ENCODE data around the gene TMEM54. TPM values are rescaled to one million over a fixed set of nuclear protein-coding genes. Genes with fewer than 3 reads are reported as not detected.

TMEM54 gene
- total and polyA plus RNA-seq, 2 experiments from 2014 or later = 11.2 to 11.7 TPM

DNA sequence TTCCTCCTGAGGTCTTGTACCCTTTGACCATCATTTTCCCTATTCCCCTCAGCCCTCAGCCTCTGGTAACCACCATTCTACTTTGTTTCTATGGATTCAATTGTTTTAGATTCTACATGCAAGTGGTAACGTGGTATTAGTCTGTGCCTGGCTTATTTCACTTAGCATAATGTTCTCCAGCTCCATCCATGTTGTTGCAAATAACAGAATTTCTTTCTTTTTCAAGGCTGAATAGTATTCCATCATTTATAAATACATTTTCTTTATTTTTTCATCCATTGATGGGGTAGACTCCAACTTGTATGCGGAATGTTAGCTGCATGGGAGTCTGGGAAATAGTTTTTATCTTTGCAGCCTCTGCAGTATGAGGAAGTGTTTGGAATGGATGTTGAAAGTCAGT is 26.3 kb upstream of the TMEM54 start:
- H3K27ac Mint-ChIP-seq = no peak overlapping the region
- H3K27me3 Mint-ChIP-seq (ENCODE audit: insufficient read depth, low read depth, poor library complexity) = peaks cover 48% of the 10 kb centered on the region
- Histone ChIP-seq H3K36me3 (ENCODE audit: insufficient read depth) (no peaks in the 10 kb centered on the region), H4K20me1 (replicated peaks; ENCODE audit: insufficient read depth) (no peaks in the 10 kb centered on the region), H3K27me3 (ENCODE audit: insufficient read depth) (peaks cover 77% of the 10 kb centered on the region), H3K79me2 (replicated peaks; ENCODE audit: insufficient read depth) (no peaks in the 10 kb centered on the region), H3K27ac (ENCODE audit: low read depth) (no peak overlapping the region), H3K4me1 (ENCODE audit: insufficient read depth) (peaks cover 12% of the 10 kb centered on the region), H3F3A (replicated peaks; ENCODE audit: low read depth) (peaks cover 3% of the 10 kb centered on the region; the same call in 1 of the 2 replicates), H3K9me2 (ENCODE audit: insufficient read depth) (no peaks in the 10 kb centered on the region), H3K4me2 (no peak overlapping the region), H2AFZ (no peak overlapping the region), H3K4me3 (no peak overlapping the region)
- TF ChIP-seq EZH2 (IDR thresholded peaks at IDR 0.05; ENCODE audit: low read depth, unreplicated experiment) = no peak
- TF ChIP-seq EZH2phosphoT487 (IDR thresholded peaks at IDR 0.05; ENCODE audit: unreplicated experiment) = no peak
- TF ChIP-seq NANOG (IDR thresholded peaks at IDR 0.05; ENCODE audit: borderline replicate concordance) = no peak
- ATAC-seq = no peak
- no peaks in the 10 kb centered on the region; the same call in 2 of the 3 replicates for H3K36me3 Mint-ChIP-seq (ENCODE audit: low read depth)
- peak overlapping the region; percentile 4; the same call in 1 of the 3 replicates for H3K4me3 Mint-ChIP-seq
- H3K9me3 Mint-ChIP-seq = peaks cover 7% of the 10 kb centered on the region; the same call in 2 of the 3 replicates
- DNase-seq (ENCODE audit: low spot score) = no peak
- H3K4me1 Mint-ChIP-seq = peaks cover 12% of the 10 kb centered on the region

DNA sequence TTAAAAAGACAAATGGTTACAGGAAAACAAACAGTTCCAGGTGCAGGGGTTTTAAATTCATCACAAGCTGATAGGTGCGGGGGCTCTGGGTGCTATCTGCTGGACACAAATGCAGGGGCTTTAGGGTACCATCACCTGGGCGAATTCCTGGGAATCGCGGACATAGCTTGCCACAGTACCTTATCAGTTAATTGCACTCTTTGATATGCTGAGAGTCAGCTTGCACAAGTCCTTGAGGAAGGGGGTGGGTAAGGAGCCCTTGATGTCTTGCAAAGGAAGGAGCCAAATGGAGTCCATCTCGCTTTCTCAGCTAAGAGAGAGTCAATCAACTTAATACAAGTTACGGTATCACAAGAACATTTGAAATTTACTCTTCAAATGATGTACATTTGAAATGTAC is 25.4 kb upstream of the TMEM54 start:
- Histone ChIP-seq H3F3A (replicated peaks; ENCODE audit: low read depth) (peaks cover 3% of the 10 kb centered on the region; the same call in 1 of the 2 replicates), H3K36me3 (ENCODE audit: insufficient read depth) (no peaks in the 10 kb centered on the region), H3K27ac (ENCODE audit: low read depth) (no peak overlapping the region), H4K20me1 (replicated peaks; ENCODE audit: insufficient read depth) (no peaks in the 10 kb centered on the region), H3K79me2 (replicated peaks; ENCODE audit: insufficient read depth) (no peaks in the 10 kb centered on the region), H3K9me2 (ENCODE audit: insufficient read depth) (no peaks in the 10 kb centered on the region), H3K4me1 (ENCODE audit: insufficient read depth) (peaks cover 12% of the 10 kb centered on the region), H3K4me3 (peak overlapping the region; percentile 73), H3K27me3 (ENCODE audit: insufficient read depth) (peaks cover 82% of the 10 kb centered on the region), H3K4me2 (peak overlapping the region; percentile 83), H2AFZ (no peak overlapping the region)
- DNase-seq (ENCODE audit: low spot score) (peak; percentile 35), ATAC-seq (no peak)
- Mint-ChIP-seq H3K4me3 (peak overlapping the region; percentile 83), H3K36me3 (ENCODE audit: low read depth) (no peaks in the 10 kb centered on the region; the same call in 2 of the 3 replicates), H3K27me3 (ENCODE audit: insufficient read depth, low read depth, poor library complexity) (peaks cover 49% of the 10 kb centered on the region), H3K27ac (no peak overlapping the region), H3K4me1 (peaks cover 12% of the 10 kb centered on the region), H3K9me3 (peaks cover 7% of the 10 kb centered on the region; the same call in 2 of the 3 replicates)
- TF ChIP-seq NANOG (IDR thresholded peaks at IDR 0.05; ENCODE audit: borderline replicate concordance) (no peak), ZNF114 (CRISPR knock-in tag; IDR thresholded peaks at IDR 0.05) (no peak), EZH2phosphoT487 (IDR thresholded peaks at IDR 0.05; ENCODE audit: unreplicated experiment) (no peak)
- TF ChIP-seq, protein P1, sequence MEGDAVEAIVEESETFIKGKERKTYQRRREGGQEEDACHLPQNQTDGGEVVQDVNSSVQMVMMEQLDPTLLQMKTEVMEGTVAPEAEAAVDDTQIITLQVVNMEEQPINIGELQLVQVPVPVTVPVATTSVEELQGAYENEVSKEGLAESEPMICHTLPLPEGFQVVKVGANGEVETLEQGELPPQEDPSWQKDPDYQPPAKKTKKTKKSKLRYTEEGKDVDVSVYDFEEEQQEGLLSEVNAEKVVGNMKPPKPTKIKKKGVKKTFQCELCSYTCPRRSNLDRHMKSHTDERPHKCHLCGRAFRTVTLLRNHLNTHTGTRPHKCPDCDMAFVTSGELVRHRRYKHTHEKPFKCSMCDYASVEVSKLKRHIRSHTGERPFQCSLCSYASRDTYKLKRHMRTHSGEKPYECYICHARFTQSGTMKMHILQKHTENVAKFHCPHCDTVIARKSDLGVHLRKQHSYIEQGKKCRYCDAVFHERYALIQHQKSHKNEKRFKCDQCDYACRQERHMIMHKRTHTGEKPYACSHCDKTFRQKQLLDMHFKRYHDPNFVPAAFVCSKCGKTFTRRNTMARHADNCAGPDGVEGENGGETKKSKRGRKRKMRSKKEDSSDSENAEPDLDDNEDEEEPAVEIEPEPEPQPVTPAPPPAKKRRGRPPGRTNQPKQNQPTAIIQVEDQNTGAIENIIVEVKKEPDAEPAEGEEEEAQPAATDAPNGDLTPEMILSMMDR (conservative IDR thresholded peaks at IDR 0.05; ENCODE audit: low read depth in 2 of 2) = no peak
- TF ChIP-seq, protein P2, sequence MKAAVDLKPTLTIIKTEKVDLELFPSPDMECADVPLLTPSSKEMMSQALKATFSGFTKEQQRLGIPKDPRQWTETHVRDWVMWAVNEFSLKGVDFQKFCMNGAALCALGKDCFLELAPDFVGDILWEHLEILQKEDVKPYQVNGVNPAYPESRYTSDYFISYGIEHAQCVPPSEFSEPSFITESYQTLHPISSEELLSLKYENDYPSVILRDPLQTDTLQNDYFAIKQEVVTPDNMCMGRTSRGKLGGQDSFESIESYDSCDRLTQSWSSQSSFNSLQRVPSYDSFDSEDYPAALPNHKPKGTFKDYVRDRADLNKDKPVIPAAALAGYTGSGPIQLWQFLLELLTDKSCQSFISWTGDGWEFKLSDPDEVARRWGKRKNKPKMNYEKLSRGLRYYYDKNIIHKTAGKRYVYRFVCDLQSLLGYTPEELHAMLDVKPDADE (IDR thresholded peaks at IDR 0.05) = no peak
- TF ChIP-seq, protein P3, sequence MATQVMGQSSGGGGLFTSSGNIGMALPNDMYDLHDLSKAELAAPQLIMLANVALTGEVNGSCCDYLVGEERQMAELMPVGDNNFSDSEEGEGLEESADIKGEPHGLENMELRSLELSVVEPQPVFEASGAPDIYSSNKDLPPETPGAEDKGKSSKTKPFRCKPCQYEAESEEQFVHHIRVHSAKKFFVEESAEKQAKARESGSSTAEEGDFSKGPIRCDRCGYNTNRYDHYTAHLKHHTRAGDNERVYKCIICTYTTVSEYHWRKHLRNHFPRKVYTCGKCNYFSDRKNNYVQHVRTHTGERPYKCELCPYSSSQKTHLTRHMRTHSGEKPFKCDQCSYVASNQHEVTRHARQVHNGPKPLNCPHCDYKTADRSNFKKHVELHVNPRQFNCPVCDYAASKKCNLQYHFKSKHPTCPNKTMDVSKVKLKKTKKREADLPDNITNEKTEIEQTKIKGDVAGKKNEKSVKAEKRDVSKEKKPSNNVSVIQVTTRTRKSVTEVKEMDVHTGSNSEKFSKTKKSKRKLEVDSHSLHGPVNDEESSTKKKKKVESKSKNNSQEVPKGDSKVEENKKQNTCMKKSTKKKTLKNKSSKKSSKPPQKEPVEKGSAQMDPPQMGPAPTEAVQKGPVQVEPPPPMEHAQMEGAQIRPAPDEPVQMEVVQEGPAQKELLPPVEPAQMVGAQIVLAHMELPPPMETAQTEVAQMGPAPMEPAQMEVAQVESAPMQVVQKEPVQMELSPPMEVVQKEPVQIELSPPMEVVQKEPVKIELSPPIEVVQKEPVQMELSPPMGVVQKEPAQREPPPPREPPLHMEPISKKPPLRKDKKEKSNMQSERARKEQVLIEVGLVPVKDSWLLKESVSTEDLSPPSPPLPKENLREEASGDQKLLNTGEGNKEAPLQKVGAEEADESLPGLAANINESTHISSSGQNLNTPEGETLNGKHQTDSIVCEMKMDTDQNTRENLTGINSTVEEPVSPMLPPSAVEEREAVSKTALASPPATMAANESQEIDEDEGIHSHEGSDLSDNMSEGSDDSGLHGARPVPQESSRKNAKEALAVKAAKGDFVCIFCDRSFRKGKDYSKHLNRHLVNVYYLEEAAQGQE (IDR thresholded peaks at IDR 0.05; ENCODE audit: unreplicated experiment) = no peak
